ENCODE data around the gene CHERP. TPM values are rescaled to one million over a fixed set of nuclear protein-coding genes. Genes with fewer than 3 reads are reported as not detected.
A peak's percentile ranks its signal among the peaks of the same experiment; 100 is the strongest.

The CHERP gene
- polyA plus RNA-seq, 2 of the 4 experiments (the other 2 are of a cell fraction): 4.4 to 24.4 TPM

DNA sequence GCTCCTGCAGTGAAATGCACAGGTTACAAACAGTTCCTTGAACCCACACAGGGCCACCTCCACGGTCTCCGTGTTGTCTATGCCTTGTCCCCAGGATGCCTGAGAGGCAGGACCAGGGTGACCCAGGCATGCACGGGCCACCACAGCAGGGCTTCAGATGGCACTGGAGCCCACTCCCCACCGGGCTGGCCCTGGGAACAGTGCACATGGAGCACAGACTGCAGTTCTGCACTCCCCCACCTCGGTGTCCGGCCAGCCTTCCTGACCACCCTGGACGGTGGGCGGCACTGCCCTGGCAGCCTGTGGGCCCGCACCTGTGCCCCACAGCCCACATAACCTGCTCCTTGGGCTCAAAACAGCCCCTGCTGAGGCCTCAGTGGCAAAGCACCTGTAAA is 44.2 kb upstream of the CHERP start (continued):
- TF ChIP-seq SREBF2 (IDR thresholded peaks at IDR 0.05) (no peak), PHF8 (IDR thresholded peaks at IDR 0.05; ENCODE audit: borderline replicate concordance, low read depth) (no peak)
- TF ChIP-seq, protein P1, sequence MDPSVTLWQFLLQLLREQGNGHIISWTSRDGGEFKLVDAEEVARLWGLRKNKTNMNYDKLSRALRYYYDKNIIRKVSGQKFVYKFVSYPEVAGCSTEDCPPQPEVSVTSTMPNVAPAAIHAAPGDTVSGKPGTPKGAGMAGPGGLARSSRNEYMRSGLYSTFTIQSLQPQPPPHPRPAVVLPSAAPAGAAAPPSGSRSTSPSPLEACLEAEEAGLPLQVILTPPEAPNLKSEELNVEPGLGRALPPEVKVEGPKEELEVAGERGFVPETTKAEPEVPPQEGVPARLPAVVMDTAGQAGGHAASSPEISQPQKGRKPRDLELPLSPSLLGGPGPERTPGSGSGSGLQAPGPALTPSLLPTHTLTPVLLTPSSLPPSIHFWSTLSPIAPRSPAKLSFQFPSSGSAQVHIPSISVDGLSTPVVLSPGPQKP (IDR thresholded peaks at IDR 0.05; ENCODE audit: low read depth, low read length): no peak

DNA sequence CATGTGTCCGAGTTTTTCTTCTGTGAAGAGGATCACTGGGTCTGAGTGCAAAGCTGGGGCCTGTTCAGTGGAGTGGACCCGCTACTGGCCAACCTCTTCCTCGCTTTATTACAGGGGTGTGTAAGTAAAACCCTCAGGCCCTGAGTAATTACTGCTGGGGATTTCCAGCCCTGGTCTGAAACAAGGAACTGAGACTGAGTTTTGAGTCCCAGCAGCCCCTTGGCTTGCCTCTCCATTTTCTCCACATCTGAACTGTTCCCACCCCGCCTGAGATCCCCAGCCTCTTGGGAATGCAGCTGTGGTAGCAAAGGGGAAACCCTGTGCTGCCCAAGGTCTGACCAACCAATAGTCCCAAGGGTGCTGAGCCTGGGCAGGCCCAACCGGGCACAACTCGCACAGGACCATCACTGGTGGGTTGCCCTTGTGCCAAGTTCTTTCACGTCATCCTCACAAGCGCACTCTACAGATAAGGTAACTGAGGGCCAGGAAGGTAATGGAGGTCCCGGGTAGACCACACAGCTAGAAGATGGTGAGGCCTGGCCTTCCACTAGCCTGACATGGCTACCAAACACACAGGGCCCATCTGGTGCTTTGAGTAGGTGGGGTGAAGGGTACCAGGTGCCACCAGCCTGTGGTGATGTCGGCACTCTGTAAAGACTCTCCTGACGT is 43.7 kb upstream of the CHERP start:
- no peak for ATAC-seq
- H3K4me1 ChIP-seq: peaks cover 40% of the 10 kb centered on the region
- 90% methylated on average over 11 of the region's 11 CpGs for WGBS (ENCODE audit: missing lambda C conversion rate)
- TF ChIP-seq NFE2L2 (conservative IDR thresholded peaks at IDR 0.05; ENCODE audit: low read length) (no peak), ZNF302 (CRISPR knock-in tag; IDR thresholded peaks at IDR 0.05) (no peak), MAZ (IDR thresholded peaks at IDR 0.05; ENCODE audit: borderline replicate concordance, low read depth, low read length) (no peak), HOXB5 (CRISPR knock-in tag; IDR thresholded peaks at IDR 0.05) (no peak), NR3C1 (IDR thresholded peaks at IDR 0.05) (no peak), ZSCAN20 (CRISPR knock-in tag; IDR thresholded peaks at IDR 0.05) (no peak), MYC (IDR thresholded peaks at IDR 0.05; ENCODE audit: borderline replicate concordance, low read length) (no peak), EHMT2 (IDR thresholded peaks at IDR 0.05; ENCODE audit: low read depth) (no peak), SREBF2 (IDR thresholded peaks at IDR 0.05) (no peak), HEYL (CRISPR knock-in tag; IDR thresholded peaks at IDR 0.05) (no peak)
- TF ChIP-seq, protein P2, sequence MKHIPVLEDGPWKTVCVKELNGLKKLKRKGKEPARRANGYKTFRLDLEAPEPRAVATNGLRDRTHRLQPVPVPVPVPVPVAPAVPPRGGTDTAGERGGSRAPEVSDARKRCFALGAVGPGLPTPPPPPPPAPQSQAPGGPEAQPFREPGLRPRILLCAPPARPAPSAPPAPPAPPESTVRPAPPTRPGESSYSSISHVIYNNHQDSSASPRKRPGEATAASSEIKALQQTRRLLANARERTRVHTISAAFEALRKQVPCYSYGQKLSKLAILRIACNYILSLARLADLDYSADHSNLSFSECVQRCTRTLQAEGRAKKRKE (CRISPR knock-in tag; IDR thresholded peaks at IDR 0.05; ENCODE audit: low read depth): no peak
- TF ChIP-seq, protein P3, sequence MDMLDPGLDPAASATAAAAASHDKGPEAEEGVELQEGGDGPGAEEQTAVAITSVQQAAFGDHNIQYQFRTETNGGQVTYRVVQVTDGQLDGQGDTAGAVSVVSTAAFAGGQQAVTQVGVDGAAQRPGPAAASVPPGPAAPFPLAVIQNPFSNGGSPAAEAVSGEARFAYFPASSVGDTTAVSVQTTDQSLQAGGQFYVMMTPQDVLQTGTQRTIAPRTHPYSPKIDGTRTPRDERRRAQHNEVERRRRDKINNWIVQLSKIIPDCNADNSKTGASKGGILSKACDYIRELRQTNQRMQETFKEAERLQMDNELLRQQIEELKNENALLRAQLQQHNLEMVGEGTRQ (IDR thresholded peaks at IDR 0.05): no peak
- TF ChIP-seq, protein P4, sequence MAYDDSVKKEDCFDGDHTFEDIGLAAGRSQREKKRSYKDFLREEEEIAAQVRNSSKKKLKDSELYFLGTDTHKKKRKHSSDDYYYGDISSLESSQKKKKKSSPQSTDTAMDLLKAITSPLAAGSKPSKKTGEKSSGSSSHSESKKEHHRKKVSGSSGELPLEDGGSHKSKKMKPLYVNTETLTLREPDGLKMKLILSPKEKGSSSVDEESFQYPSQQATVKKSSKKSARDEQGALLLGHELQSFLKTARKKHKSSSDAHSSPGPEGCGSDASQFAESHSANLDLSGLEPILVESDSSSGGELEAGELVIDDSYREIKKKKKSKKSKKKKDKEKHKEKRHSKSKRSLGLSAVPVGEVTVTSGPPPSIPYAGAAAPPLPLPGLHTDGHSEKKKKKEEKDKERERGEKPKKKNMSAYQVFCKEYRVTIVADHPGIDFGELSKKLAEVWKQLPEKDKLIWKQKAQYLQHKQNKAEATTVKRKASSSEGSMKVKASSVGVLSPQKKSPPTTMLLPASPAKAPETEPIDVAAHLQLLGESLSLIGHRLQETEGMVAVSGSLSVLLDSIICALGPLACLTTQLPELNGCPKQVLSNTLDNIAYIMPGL (CRISPR knock-in tag; IDR thresholded peaks at IDR 0.05; ENCODE audit: borderline replicate concordance): no peak
- TF ChIP-seq, protein P1 (IDR thresholded peaks at IDR 0.05; ENCODE audit: low read depth, low read length): no peak
- H3K9me3 ChIP-seq: no peaks in the 10 kb centered on the region
- FAIRE-seq: no peak
- H3K4me2 ChIP-seq: no peak overlapping the region
- ChIA-PET CTCF (no interaction called here), POLR2A (no interaction called here)
- 0 out of 6 replicates have a peak overlapping the region, but pooled peaks of 1 of the 2 experiments have one; percentile 16 for H3K27ac ChIP-seq
- H3K4me3 ChIP-seq: no peak overlapping the region
- DNase-seq (ENCODE audit: low read depth in 1 of 2, low spot score in 1 of 2): no peak

DNA sequence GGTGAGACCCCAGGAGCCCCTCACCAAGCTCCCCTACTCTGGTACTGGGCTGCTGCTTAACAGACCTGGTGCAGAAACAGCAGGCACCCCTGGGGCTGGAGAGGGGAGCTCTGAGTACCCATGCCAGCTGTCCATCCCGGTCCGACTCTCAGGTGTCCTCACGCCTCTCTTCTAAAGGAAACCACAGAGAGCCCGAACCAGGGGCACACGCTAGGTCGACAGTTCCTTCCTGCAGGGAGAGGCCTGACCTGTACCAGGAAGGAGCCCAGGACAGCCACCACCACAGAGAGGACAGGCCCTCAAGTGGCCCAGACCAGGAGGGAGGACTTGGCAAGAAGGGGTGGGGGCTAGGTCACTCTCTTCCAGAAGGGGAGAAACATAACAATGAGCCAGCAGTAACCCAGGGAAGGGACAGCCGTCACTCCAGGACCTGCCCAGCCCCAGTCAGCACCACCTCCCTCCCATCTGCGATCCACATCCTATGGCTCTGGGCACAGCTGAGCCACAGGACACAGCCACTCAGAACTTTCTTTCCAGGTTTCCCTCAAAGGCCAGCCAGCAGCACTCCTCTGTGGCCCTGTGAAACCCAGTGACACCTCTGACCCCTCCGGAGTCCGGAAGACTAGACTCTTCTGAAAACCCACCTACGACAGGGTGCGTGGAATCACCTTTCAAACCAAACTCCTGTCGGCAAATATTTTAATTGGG is 43.0 kb upstream of the CHERP start:
- H3K4me1 ChIP-seq: peaks cover 40% of the 10 kb centered on the region
- peak overlapping the region in 1 of 2 experiments; percentile 64; a peak in 2 of 6 replicates for H3K27ac ChIP-seq
- FAIRE-seq (no peak), DNase-seq (ENCODE audit: low read depth in 1 of 2, low spot score in 1 of 2) (no peak), ATAC-seq (no peak)
- H3K9me3 ChIP-seq: no peaks in the 10 kb centered on the region
- CTCF ChIA-PET: no interaction called here
- no peak overlapping the region; the same call in 2 of the 3 replicates for H3K4me2 ChIP-seq
- 86% methylated on average over 7 of the region's 13 CpGs for WGBS (ENCODE audit: missing lambda C conversion rate)
- POLR2A ChIA-PET: no interaction called here
- H3K4me3 ChIP-seq: no peak overlapping the region
- TF ChIP-seq SMC3 (IDR thresholded peaks at IDR 0.05): no peak
- TF ChIP-seq EHF (CRISPR knock-in tag; IDR thresholded peaks at IDR 0.05): no peak
- no peak for TF ChIP-seq EP300 (IDR thresholded peaks at IDR 0.05)
- TF ChIP-seq, protein P5, sequence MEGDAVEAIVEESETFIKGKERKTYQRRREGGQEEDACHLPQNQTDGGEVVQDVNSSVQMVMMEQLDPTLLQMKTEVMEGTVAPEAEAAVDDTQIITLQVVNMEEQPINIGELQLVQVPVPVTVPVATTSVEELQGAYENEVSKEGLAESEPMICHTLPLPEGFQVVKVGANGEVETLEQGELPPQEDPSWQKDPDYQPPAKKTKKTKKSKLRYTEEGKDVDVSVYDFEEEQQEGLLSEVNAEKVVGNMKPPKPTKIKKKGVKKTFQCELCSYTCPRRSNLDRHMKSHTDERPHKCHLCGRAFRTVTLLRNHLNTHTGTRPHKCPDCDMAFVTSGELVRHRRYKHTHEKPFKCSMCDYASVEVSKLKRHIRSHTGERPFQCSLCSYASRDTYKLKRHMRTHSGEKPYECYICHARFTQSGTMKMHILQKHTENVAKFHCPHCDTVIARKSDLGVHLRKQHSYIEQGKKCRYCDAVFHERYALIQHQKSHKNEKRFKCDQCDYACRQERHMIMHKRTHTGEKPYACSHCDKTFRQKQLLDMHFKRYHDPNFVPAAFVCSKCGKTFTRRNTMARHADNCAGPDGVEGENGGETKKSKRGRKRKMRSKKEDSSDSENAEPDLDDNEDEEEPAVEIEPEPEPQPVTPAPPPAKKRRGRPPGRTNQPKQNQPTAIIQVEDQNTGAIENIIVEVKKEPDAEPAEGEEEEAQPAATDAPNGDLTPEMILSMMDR (IDR thresholded peaks at IDR 0.05): no peak
- no peak for TF ChIP-seq HEYL (CRISPR knock-in tag; IDR thresholded peaks at IDR 0.05)
- no peak for TF ChIP-seq ZFP36 (IDR thresholded peaks at IDR 0.05; ENCODE audit: borderline replicate concordance, partially characterized antibody)
- no peak for TF ChIP-seq NFE2L2 (conservative IDR thresholded peaks at IDR 0.05; ENCODE audit: low read length)
- no peak for TF ChIP-seq ZC3H11A (IDR thresholded peaks at IDR 0.05)
- TF ChIP-seq TP53 (CRISPR knock-in tag; IDR thresholded peaks at IDR 0.05): no peak
- TF ChIP-seq NPAS2 (CRISPR knock-in tag; IDR thresholded peaks at IDR 0.05; ENCODE audit: borderline replicate concordance): no peak
- TF ChIP-seq, protein P3 (IDR thresholded peaks at IDR 0.05): no peak
- no peak for TF ChIP-seq KDM1A (IDR thresholded peaks at IDR 0.05; ENCODE audit: low read depth)
